Erythroblast (primary cell): ENCODE data around the gene RAB20.

Experiments used
- GATA1 ChIP-seq: IDR thresholded peaks from 2 replicates; pipeline ENCODE4 v1.6.1; 2011; ENCODE audit warnings: low read depth, mild to moderate bottlenecking, control low read depth, low read length, moderate library complexity
- POLR2A ChIP-seq: IDR thresholded peaks from 2 replicates; pipeline ENCODE4 v1.6.1; 2011; ENCODE audit warnings: mild to moderate bottlenecking, low read length

- TF ChIP-seq POLR2A (no peak), GATA1 (no peak)
These were observed 51.3 kb downstream of the RAB20 start for GRCh38 chr13:110509971-110510786.
